Transverse colon (tissue), 4 donors: ENCODE results near the gene PKN1. TPM values are rescaled to one million over a fixed set of nuclear protein-coding genes. Genes with fewer than 3 reads are reported as not detected.
"Not testable (repeated sequence)": the region's sequence is repeated elsewhere in the genome, so short reads cannot be mapped to it uniquely, and the experiment has no call there.

Experiments
- DNase-seq: peaks from one replicate; pipeline ENCODE4 v3.0.0-alpha.2; 2019
- H3K27ac ChIP-seq, 4 donors: fragments of 200-600 bp; sonication (generic); 2 replicates each; pipeline ENCODE4 v1.5.1; 2016 to 2018; ENCODE audit warnings: inconsistent platforms in 4 of 4
- H3K27me3 ChIP-seq: fragments of 200-600 bp; sonication (generic); 2 replicates; pipeline ENCODE4 v1.5.1; 2017; ENCODE audit warnings: inconsistent platforms
- H3K36me3 ChIP-seq, 4 donors: fragments of 200-600 bp; sonication (generic); 2 replicates each; pipeline ENCODE4 v1.5.1; 2017 to 2019; ENCODE audit warnings: inconsistent platforms in 4 of 4
- H3K4me1 ChIP-seq, 4 donors: fragments of 200-600 bp; sonication (generic); 2 replicates each; pipeline ENCODE4 v1.5.1; 2017 to 2020; ENCODE audit warnings: inconsistent platforms in 4 of 4
- H3K4me3 ChIP-seq, 4 donors: fragments of 200-600 bp; sonication (generic); 1 replicate in 1 of 4; 2 replicates in 3 of 4; pipeline versions ENCODE4 v1.5.1 to v1.6.1; 2017 to 2019; ENCODE audit warnings: inconsistent platforms in 4 of 4
- H3K9me3 ChIP-seq, 2 donors: fragments of 200-600 bp; sonication (generic); 2 replicates each; pipeline ENCODE4 v1.5.1; 2017 to 2019; ENCODE audit warnings: inconsistent platforms in 2 of 2
- CTCF ChIP-seq, 5 experiments: fragments of 200-600 bp in 3 of 5; fragments of 450-650 bp in 2 of 5; sonication (generic) in 3 of 5; IDR thresholded peaks; 1 replicate in 2 of 5; 2 replicates in 3 of 5; pipeline ENCODE4 v1.5.1; 2016 to 2017; ENCODE audit warnings: antibody characterized with exemption in 5 of 5, inconsistent platforms in 3 of 5, mild to moderate bottlenecking in 2 of 5, moderate library complexity in 1 of 5
- EP300 ChIP-seq: sonication (generic); formaldehyde crosslinking; IDR thresholded peaks from one replicate; pipeline ENCODE4 v1.6.1; 2017; ENCODE audit warnings: antibody characterized with exemption, low read depth
- POLR2A ChIP-seq: fragments of 450-650 bp; IDR thresholded peaks from one replicate; pipeline ENCODE4 v1.6.1; 2016; ENCODE audit warnings: antibody characterized with exemption, mild to moderate bottlenecking, moderate library complexity
- POLR2AphosphoS5 ChIP-seq, 3 donors: sonication (generic); formaldehyde crosslinking; IDR thresholded peaks; one replicate each; pipeline ENCODE4 v1.6.1; 2016; ENCODE audit warnings: antibody characterized with exemption in 3 of 3
- WGBS, 2 donors: methylation state at CpG; one replicate each; pipeline ENCODE4 v1.1.5; 2018; ENCODE audit warnings: low coverage in 1 of 2; 5-methylcytosine and 5-hydroxymethylcytosine counted together
- in situ Hi-C, 4 donors: fragments of 200-750 bp; cut with MboI; loops; one replicate each; pipeline versions ENCODE4 v1.15.0 to v1.15.1; 2017; ENCODE audit warnings: low sequenced_read_pairs in 3 of 4, low pct_ligation_motif_present in 1 of 4, low pct_unique_long_range_greater_than_20kb in 1 of 4
- intact Hi-C: fragments of 100-400 bp; cut with DNase I; formaldehyde crosslinking; loops from one replicate; pipeline ENCODE4 v1.15.1; 2023; ENCODE audit warnings: low total_unique reads
- total RNA-seq, 4 donors: library from RNA; depleted of rRNA; stranded (reverse); fragments of >200 nt; gene quantifications; one replicate each; pipeline ENCODE4 v1.1.0, GENCODE V29; 2016

PKN1 gene
- total RNA-seq, 4 donors from 2014 or later = 29.1 to 129 (median 55.0) TPM

- H3K4me1 ChIP-seq = no peaks in the 10 kb centered on the region
- H3K9me3 ChIP-seq = no peaks in the 10 kb centered on the region
- in situ Hi-C loops = loop anchor here in 2 of 4 donors (5.0 to 10.0 kb wide), 2 partner anchors 369 to 371 kb away; no protein-coding TSS in a partner anchor
- WGBS, 2 donors = 94% methylated on average over 16 of the region's 16 CpGs; no CpG with 5 or more reads in 1 of the 2 donors
- no peak overlapping the region for H3K4me3 ChIP-seq
- intact Hi-C loops = no loop called here
- H3K27ac ChIP-seq = no peak overlapping the region
- DNase-seq = no peak
- H3K36me3 ChIP-seq = peaks cover 0 to 58% (median 17%) of the 10 kb centered on the region in 4 donors
- TF ChIP-seq EP300 (no peak), POLR2AphosphoS5 (IDR thresholded peaks at IDR 0.05) (peak in 1 of 3 donors; percentile 7)
- no peaks in the 10 kb centered on the region for H3K27me3 ChIP-seq
Measured at GRCh38 chr19:14395710-14396336, 37.3 kb upstream of the PKN1 start.

GRCh38 chr19:14396730-14397129 lies 36.4 kb upstream of the PKN1 start:
- H3K9me3 ChIP-seq, DNase-seq, H3K4me1 ChIP-seq, H3K27ac ChIP-seq, intact Hi-C loops, H3K4me3 ChIP-seq, H3K27me3 ChIP-seq: not testable (repeated sequence)
- in situ Hi-C loops = loop anchor here in 2 of 4 donors (5.0 to 10.0 kb wide), 2 partner anchors 368 to 371 kb away; no protein-coding TSS in a partner anchor
- H3K36me3 ChIP-seq = peaks cover 0 to 58% (median 18%) of the 10 kb centered on the region in 4 donors
- WGBS, 2 donors = 100% methylated on average over 1 of the region's 3 CpGs; no CpG with 5 or more reads in 1 of the 2 donors

GRCh38 chr19:14397168-14397567 lies 35.9 kb upstream of the PKN1 start:
- H3K4me3 ChIP-seq, H3K27ac ChIP-seq, H3K27me3 ChIP-seq, H3K9me3 ChIP-seq, H3K4me1 ChIP-seq, DNase-seq, intact Hi-C loops: not testable (repeated sequence)
- WGBS, 2 donors = 97% methylated on average over 15 of the region's 16 CpGs; no CpG with 5 or more reads in 1 of the 2 donors
- H3K36me3 ChIP-seq = peaks cover 0 to 57% (median 18%) of the 10 kb centered on the region in 4 donors
- in situ Hi-C loops = loop anchor here in 2 of 4 donors (5.0 to 10.0 kb wide), 2 partner anchors 368 to 370 kb away; no protein-coding TSS in a partner anchor

GRCh38 chr19:14400951-14401431 lies 32.1 kb upstream of the PKN1 start:
- Histone ChIP-seq H3K36me3 (peaks cover 0 to 42% (median 15%) of the 10 kb centered on the region in 4 donors), H3K9me3 (no peaks in the 10 kb centered on the region), H3K27me3 (no peaks in the 10 kb centered on the region), H3K27ac (no peak overlapping the region), H3K4me1 (peaks cover 0 to 6% (median 2%) of the 10 kb centered on the region in 4 donors), H3K4me3 (no peak overlapping the region)
- intact Hi-C loops = loop anchor here (10.0 kb wide), 1 partner anchor 46 kb away; no protein-coding TSS in a partner anchor
- no peak for DNase-seq
- in situ Hi-C loops = no loop called here
- WGBS, 2 donors = 84 to 85% methylated on average over 8 to 11 of the region's 11 CpGs
- no peak for TF ChIP-seq POLR2A
- TF ChIP-seq CTCF (IDR thresholded peaks at IDR 0.05) = no peak

GRCh38 chr19:14401468-14402195 lies 31.5 kb upstream of the PKN1 start:
- H3K27ac ChIP-seq = peak overlapping the region in 3 of 4 donors; percentile 11 to 19 (median 17)

More at GRCh38 chr19:14401468-14402195, 31.5 kb upstream of the PKN1 start:
- Histone ChIP-seq H3K27me3 (no peaks in the 10 kb centered on the region), H3K36me3 (peaks cover 0 to 43% (median 15%) of the 10 kb centered on the region in 4 donors), H3K4me3 (no peak overlapping the region), H3K4me1 (peaks cover 3 to 11% (median 7%) of the 10 kb centered on the region in 4 donors), H3K9me3 (no peaks in the 10 kb centered on the region)
- intact Hi-C loops (loop anchor here (10.0 kb wide), 1 partner anchor 47 kb away; no protein-coding TSS in a partner anchor), in situ Hi-C loops (no loop called here)
- 95 to 100% methylated on average over 3 to 18 of the region's 18 CpGs for WGBS, 2 donors
- TF ChIP-seq CTCF (IDR thresholded peaks at IDR 0.05) (no peak), EP300 (no peak), POLR2A (no peak), POLR2AphosphoS5 (IDR thresholded peaks at IDR 0.05) (no peak)
- DNase-seq = no peak
